DOHH2 (cell line): ENCODE measurements around the gene PLEKHG2.

Source experiments
- H3F3A ChIP-seq: fragments of 200-600 bp; sonication (generic), shearing (Covaris generic); 2 replicates; pipeline ENCODE4 v1.6.0; 2016; ENCODE audit warnings: antibody characterized with exemption, mild to moderate bottlenecking; ENCODE audit not compliant: control insufficient read depth, insufficient read depth
- H3K27ac ChIP-seq: fragments of 200-600 bp; sonication (generic); 2 replicates; pipeline ENCODE4 v1.5.1; 2014; ENCODE audit warnings: low read depth, mild to moderate bottlenecking, low read length, moderate library complexity
- H3K27me3 ChIP-seq: fragments of 200-600 bp; sonication (generic); 2 replicates; pipeline ENCODE4 v1.6.1; 2014; ENCODE audit warnings: mild to moderate bottlenecking, low read length, mixed read lengths; ENCODE audit not compliant: control insufficient read depth
- H3K36me3 ChIP-seq: fragments of 200-600 bp; sonication (generic); 2 replicates; pipeline ENCODE4 v1.6.1; 2014; ENCODE audit warnings: mild to moderate bottlenecking, low read length, moderate library complexity, mixed read lengths; ENCODE audit not compliant: control insufficient read depth
- H3K4me1 ChIP-seq: fragments of 200-600 bp; sonication (generic); 2 replicates; pipeline ENCODE4 v1.6.1; 2014; ENCODE audit warnings: mild to moderate bottlenecking, low read length, mixed read lengths; ENCODE audit not compliant: control insufficient read depth
- H3K4me2 ChIP-seq: fragments of 200-600 bp; sonication (generic); 2 replicates; pipeline ENCODE4 v1.6.0; 2014; ENCODE audit warnings: mild to moderate bottlenecking, low read length, moderate library complexity
- H3K4me3 ChIP-seq: fragments of 200-600 bp; sonication (generic); 2 replicates; pipeline ENCODE4 v1.5.1; 2014; ENCODE audit warnings: mild to moderate bottlenecking, low read length, mixed read lengths
- H3K79me2 ChIP-seq: fragments of 200-600 bp; sonication (generic); 2 replicates; pipeline ENCODE4 v1.6.1; 2014; ENCODE audit warnings: mild to moderate bottlenecking, low read length, mixed read lengths; ENCODE audit not compliant: control insufficient read depth
- H3K9me2 ChIP-seq: fragments of 200-600 bp; sonication (generic); replicated peaks from 2 replicates; pipeline ENCODE4 v1.6.1; 2014; ENCODE audit warnings: mild to moderate bottlenecking, low read length, mixed read lengths; ENCODE audit not compliant: control insufficient read depth
- H3K9me3 ChIP-seq: fragments of 200-600 bp; sonication (generic); 2 replicates; pipeline ENCODE4 v1.6.1; 2014; ENCODE audit warnings: antibody characterized with exemption, low read length, mixed read lengths; ENCODE audit not compliant: control insufficient read depth, insufficient read depth
- H4K20me1 ChIP-seq: fragments of 200-600 bp; sonication (generic); 2 replicates; pipeline ENCODE4 v1.6.0; 2014; ENCODE audit warnings: low read depth, mild to moderate bottlenecking, antibody characterized with exemption, low read length, moderate library complexity; ENCODE audit not compliant: control insufficient read depth, insufficient read depth
- EZH2phosphoT487 ChIP-seq: fragments of 200-600 bp; sonication (generic); IDR thresholded peaks from 2 replicates; pipeline ENCODE4 v1.6.1; 2017; ENCODE audit warnings: borderline replicate concordance, mild to moderate bottlenecking, antibody characterized with exemption, low read length, moderate library complexity, mixed read lengths
- TF ChIP-seq, protein P1 (sequence below): fragments of 200-600 bp; sonication (generic); IDR thresholded peaks from one replicate; pipeline ENCODE4 v1.5.1; 2014; ENCODE audit warnings: antibody characterized with exemption, mild to moderate bottlenecking, low read depth, low read length; ENCODE audit not compliant: poor library complexity, severe bottlenecking

PLEKHG2 gene

DNA sequence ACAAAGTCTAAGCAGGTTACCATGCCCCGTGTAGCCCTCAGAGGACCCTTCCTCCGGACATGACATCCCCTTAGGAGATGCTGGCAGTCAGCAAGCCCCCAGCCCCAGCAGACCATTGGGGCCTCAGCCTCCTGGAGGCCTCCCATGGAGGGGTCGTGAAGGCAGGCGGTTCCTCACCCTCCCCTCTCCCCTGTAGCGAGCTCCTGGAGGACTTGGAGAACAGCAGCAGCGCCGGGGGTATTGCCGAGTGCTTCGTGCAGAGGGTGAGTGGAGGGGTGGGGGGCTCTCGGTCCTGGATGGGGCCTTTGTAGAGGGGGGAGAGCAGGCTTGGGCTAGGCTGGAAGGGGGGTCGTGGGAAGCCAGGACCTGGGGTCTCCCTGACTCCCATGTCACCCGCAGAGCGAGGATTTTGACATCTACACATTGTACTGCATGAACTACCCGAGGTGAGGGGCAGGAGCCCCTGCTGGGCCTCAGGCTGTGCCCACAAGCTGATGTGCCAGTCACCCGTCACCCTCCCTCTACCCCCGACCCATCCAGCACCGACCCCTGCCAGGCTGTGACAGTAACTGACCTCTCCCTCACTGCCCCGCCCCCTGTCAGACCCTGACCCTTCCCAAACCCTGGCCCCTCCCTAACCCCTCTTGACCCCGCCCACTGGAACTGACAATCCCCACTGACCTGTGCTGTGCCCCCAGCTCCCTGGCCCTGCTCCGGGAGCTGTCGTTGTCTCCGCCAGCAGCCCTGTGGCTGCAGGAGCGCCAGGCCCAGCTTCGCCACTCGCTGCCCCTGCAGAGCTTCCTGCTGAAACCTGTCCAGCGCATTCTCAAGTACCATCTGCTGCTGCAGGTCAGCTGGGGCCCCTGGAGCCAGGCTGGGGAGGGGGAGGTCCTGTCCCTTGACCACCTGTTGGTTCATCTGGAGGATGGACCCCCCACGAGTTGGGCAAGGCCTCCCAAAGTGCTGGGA lies 4.0 kb downstream of the PLEKHG2 start:
- no peaks in the 10 kb centered on the region for H3K9me3 ChIP-seq
- H3K79me2 ChIP-seq = peaks cover 16% of the 10 kb centered on the region
- no peak overlapping the region for H3K4me3 ChIP-seq
- H3K27ac ChIP-seq = no peak overlapping the region
- no peak overlapping the region for H3K4me2 ChIP-seq
- peaks cover 5% of the 10 kb centered on the region for H3F3A ChIP-seq
- H3K27me3 ChIP-seq = no peaks in the 10 kb centered on the region
- H3K4me1 ChIP-seq = peaks cover 19% of the 10 kb centered on the region
- H3K36me3 ChIP-seq = peaks cover 10% of the 10 kb centered on the region
- TF ChIP-seq, protein P1, sequence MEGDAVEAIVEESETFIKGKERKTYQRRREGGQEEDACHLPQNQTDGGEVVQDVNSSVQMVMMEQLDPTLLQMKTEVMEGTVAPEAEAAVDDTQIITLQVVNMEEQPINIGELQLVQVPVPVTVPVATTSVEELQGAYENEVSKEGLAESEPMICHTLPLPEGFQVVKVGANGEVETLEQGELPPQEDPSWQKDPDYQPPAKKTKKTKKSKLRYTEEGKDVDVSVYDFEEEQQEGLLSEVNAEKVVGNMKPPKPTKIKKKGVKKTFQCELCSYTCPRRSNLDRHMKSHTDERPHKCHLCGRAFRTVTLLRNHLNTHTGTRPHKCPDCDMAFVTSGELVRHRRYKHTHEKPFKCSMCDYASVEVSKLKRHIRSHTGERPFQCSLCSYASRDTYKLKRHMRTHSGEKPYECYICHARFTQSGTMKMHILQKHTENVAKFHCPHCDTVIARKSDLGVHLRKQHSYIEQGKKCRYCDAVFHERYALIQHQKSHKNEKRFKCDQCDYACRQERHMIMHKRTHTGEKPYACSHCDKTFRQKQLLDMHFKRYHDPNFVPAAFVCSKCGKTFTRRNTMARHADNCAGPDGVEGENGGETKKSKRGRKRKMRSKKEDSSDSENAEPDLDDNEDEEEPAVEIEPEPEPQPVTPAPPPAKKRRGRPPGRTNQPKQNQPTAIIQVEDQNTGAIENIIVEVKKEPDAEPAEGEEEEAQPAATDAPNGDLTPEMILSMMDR = no peak
- TF ChIP-seq EZH2phosphoT487 = no peak
- no peaks in the 10 kb centered on the region for H3K9me2 ChIP-seq
- H4K20me1 ChIP-seq = peaks cover 5% of the 10 kb centered on the region; the same call in 1 of the 2 replicates

GRCh38 chr19:39417463-39418181 lies 5.2 kb downstream of the PLEKHG2 start:
- H3K4me2 ChIP-seq = no peak overlapping the region
- TF ChIP-seq, protein P1 = no peak
- no peak for TF ChIP-seq EZH2phosphoT487
- peaks cover 5% of the 10 kb centered on the region; the same call in 1 of the 2 replicates for H4K20me1 ChIP-seq

GRCh38 chr19:39419003-39419402 lies 6.5 kb downstream of the PLEKHG2 start:
- H3K9me2 ChIP-seq = no peaks in the 10 kb centered on the region
- peaks cover 9% of the 10 kb centered on the region for H3K36me3 ChIP-seq
- TF ChIP-seq EZH2phosphoT487 = no peak
- TF ChIP-seq, protein P1 = no peak
- H3K4me3 ChIP-seq = no peak overlapping the region
- H3K4me1 ChIP-seq = peaks cover 8% of the 10 kb centered on the region
- no peak overlapping the region for H3K4me2 ChIP-seq
- no peaks in the 10 kb centered on the region for H3K9me3 ChIP-seq
- H3K27me3 ChIP-seq = no peaks in the 10 kb centered on the region
- 0 out of 2 replicates have a peak, but pooled peaks cover under 1% of the 10 kb centered on the region for H3F3A ChIP-seq
- H3K79me2 ChIP-seq = peaks cover 4% of the 10 kb centered on the region
- no peak overlapping the region for H3K27ac ChIP-seq
- H4K20me1 ChIP-seq = peaks cover 2% of the 10 kb centered on the region; the same call in 1 of the 2 replicates

More at GRCh38 chr19:39417463-39418181, 5.2 kb downstream of the PLEKHG2 start:
- Histone ChIP-seq H3K9me3 (no peaks in the 10 kb centered on the region), H3K4me3 (no peak overlapping the region), H3K27me3 (no peaks in the 10 kb centered on the region), H3K79me2 (peaks cover 16% of the 10 kb centered on the region), H3K36me3 (peaks cover 8% of the 10 kb centered on the region), H3F3A (peaks cover 3% of the 10 kb centered on the region; the same call in 1 of the 2 replicates), H3K27ac (no peak overlapping the region), H3K4me1 (peaks cover 14% of the 10 kb centered on the region), H3K9me2 (no peaks in the 10 kb centered on the region)
